GM21723 (cell line): ENCODE data around the gene SDCCAG8.

ENCODE experiments used
- ATAC-seq: cut with Tn5 transposase; IDR thresholded peaks from one replicate; pipeline ENCODE4 v1.9.1; 2021; ENCODE audit warnings: mild to moderate bottlenecking, moderate library complexity; ENCODE audit not compliant: unreplicated experiment

Gene SDCCAG8

GRCh38 chr1:243415663-243416408 lies 160.0 kb downstream of the SDCCAG8 start:
- no peak for ATAC-seq

GRCh38 chr1:243416495-243416894 lies 160.7 kb downstream of the SDCCAG8 start:
- no peak for ATAC-seq

DNA sequence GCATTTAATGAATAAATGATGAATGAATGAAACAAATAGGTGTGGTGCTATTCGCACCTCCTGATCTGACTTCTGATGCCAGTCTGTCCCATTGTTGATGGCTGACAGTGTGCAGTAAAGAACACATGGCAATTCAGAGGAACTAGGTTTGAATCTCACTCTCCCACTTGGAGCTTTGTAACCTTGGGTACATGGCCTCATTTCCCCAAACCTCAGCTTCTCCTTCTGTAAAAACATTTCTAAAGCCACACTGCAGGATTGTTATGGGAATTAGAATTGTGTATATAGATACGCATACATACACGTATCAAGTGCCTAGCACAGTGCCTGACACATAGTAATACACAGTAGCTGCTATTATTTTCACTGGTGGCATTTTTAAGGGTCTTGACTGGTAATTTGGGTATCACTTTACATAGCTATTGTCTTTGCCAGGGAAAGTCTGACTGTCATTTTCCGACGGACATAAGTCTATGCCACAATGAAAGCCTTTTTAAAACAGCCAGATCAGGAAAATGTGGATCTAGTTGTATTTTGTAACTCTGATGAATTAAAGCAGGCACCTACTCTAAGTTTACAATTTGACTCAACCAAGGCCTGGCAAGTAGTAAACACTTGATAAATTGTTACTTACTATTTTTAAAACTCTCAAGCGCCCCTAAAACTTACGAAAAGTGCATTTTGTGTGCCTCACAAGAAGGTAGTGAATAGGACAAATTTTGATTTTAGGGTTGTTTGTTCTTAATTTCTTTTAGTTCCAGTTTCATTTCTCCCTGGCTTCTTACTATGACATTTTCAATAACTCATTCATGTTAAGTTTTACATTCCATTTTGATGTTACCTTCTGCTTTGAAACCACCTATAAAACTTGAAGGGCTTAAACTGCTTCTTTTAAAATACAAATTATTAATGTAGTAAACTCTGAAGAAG lies 164.4 kb downstream of the SDCCAG8 start:
- ATAC-seq, result no peak

GRCh38 chr1:243420946-243421685 lies 165.3 kb downstream of the SDCCAG8 start:
- ATAC-seq, result peak; percentile 20

DNA sequence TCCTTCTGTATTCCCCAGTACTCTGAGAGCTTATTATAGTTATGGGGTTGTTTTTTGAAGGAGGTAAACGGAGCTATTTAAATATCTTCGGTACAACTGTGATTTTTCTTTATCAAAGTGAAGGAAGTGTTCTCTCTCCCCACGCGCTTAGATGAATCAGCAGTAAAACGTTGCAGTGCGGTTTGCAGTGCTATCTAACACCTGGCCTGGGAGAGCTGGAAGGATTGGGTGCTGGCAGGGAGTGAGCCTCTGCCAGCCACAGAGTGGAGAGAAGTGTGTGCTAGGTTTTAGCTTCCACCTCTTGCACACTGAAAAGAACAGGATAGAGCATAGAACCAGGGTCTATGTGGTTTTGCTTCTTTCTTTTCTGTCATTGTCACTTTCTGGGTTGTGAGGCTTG lies 165.9 kb downstream of the SDCCAG8 start:
- peak; percentile 84 for ATAC-seq

GRCh38 chr1:243422362-243422761 lies 166.5 kb downstream of the SDCCAG8 start:
- no peak for ATAC-seq

GRCh38 chr1:243428084-243428483 lies 172.2 kb downstream of the SDCCAG8 start:
- ATAC-seq, result no peak

DNA sequence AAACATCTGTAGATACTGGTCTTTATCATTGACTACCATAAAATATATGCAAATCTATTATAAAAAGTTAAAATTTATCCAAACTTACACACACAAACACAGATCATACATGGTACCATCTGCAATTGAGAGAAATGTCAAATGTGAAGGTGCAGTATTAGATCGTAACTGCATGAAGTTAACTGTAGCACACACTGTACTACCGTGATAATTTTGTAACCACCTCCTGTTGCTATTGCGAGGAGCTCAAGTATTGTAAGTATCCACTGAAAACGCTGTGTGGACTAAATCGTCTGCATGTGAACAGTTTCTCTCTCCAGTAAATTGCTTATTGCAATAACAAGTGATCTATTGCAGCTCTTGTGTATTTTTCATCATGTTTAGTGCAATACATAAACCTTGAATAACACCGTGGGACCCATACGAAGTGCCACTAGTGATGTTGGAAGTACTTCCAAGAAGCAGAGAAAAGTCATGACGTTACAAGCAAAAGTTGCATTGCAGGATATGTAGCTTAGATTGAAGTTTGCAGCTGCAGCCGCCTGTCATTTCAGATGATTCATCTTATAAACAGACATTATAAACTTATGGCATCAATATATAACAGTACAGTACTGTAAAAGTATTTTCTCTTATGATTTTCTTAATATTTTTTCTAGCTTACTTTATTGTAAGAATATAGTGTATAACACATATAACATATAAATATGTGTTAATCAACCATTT lies 172.9 kb downstream of the SDCCAG8 start:
- ATAC-seq, result no peak

- ATAC-seq, result no peak
These were observed 175.8 kb downstream of the SDCCAG8 start for GRCh38 chr1:243431591-243431990.

DNA sequence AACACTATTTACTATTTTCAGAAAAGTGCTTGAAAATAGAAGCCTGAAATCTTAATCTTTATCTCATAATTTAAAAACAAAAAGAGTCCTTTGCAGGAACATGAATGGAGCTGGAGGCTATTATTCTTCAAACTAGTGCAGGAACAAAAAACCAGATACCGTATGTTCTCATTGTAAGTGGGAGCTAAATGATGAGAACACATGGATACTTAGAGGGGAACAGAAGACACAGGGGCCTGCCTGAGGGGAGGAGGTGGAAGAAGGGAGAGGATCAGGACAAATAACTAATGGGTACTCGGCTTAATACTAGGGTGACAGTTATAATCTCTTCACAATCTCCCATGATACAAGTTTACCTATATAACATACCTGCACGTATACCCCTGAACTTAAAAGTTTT lies 176.3 kb downstream of the SDCCAG8 start:
- no peak for ATAC-seq

DNA sequence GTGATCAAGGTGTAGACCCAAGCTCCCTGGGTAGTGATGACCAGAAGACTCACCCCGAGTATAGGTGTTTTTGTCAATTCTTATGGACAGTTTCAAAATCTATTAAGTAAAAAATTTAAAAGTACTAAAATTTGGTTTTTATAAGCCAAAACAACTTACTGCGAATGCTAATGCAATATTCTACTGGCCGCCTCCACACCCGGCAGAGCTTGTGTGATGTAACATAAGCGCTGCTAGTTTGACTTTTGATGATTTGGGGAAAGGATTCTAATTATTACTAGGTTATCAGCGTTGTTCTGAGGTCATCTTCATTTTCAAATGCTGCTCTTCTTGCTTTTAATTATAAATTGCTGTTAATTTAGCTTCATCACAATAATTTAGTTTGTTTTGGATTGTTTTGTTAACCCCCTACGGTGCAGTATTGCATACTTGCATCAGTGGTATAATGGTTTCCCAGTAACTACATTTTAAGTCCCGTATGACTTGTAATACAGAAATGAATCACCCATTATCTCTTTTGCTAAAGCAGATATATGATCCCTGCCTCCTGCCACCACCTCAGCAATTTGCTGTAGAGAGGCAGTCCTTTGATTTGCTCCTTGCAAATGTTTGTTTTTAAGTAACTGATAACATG lies 178.0 kb downstream of the SDCCAG8 start:
- ATAC-seq, result no peak

DNA sequence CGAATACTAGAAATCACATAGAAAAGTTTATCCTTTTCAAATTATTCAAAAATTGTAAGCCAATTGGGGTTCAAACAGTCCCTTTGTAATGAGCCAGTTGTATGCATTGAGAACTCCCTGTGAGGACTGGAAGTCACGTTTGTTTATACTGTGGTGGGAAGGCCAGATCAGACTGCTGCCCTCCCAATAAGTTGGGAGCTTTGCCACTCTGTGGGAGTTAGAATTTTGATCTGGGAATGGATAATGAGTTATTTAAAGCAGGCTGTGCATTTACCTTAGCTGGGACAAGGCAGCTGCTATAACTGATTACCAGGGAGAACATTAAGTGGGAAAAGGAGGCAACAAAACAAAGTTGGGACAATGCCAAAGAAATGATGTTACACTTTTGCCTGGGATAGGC lies 178.8 kb downstream of the SDCCAG8 start:
- no peak for ATAC-seq

DNA sequence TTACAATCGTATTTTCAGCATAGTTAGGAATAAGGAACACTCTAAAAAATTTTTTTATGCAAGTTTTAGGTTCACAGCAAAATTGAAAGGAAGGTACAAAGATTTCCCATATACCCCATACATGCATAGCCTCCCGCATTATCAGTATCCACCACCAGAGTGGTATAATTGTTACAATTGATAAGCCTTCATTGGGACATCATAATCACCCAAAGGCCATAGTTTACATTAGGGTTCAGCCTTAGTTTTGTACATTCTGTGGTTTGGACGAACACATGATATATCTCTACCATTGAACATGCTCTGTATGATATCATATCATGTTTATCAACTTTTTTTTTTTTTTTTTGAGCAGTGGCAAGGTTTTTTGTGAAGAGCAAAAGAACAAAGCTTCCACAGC lies 180.0 kb downstream of the SDCCAG8 start:
- ATAC-seq, result no peak

DNA sequence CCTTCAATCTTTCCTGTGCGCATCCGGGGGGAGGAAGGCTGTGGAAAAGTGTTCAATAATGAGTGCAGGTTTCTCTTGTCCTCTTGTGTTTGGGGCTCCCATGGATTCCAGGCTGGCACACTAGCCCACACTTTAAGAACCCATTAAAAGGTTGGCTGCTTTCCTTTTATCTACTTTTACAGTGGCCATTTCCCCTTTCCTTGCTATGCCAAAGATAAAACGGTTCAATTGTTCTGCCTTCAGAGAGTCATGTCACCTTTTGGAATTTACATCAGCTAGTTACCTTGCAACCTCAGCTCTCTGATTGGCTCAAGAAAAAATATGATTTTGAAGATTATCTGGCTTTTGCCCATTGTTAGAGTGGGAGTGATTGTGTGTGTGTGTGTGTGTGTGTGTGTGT lies 182.3 kb downstream of the SDCCAG8 start:
- ATAC-seq, result no peak

DNA sequence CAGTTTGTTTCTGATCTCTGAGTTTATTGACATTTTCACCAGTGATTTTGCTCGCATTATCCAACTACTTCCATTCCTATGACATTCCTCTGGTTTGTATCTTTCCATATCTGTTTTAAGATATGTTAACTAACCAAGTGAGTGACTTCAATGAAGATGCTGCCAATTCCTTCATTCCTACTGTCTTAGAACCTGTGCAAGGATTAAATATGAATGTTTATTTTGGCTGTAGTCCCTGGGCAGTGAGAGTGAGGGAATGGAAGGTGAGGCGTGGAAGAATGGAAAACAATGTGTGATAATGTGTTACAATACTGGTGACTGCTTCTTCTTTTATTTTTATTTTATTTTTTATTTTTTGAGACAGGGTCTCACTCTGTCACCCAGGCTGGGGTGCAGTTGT lies 183.0 kb downstream of the SDCCAG8 start:
- no peak for ATAC-seq

DNA sequence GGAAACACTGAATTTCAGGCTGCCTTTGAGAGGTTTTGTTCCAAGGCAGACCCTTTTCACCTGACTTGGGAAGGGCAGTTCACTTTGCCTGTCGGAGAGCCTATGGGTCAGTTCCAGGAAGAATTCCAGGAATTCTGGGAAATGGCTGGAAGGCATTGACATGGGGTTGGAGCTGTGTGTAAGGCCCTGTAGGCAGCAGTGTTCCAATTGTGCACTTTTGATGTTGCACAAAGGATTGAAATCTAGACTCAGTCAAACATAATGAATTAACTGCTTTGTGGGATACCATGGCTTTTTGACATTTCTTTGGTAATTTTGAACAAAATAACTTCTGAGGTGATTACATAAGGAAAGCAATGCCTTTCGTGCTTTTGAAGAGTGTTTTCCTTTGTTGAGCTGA lies 184.6 kb downstream of the SDCCAG8 start:
- no peak for ATAC-seq

- ATAC-seq, result no peak
These were observed 185.8 kb downstream of the SDCCAG8 start for GRCh38 chr1:243441601-243442000.

DNA sequence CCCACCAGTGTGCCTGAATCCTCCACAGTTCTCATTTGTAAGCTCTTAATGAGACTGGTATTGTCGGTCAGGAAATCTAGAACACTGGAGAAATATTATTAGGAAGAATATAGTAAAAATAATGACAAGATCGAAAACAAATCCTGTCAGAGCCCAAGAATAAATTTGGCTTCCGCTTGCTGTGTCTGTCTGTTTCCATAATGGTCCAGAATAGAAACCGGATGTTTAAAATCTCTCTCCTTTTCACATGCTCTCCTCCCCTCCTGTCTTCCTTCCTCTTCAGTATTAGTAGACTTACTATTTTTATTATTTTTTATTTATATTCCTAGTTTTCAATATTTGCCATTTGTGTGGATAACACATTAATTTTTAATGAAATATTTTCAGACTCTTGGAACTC lies 187.7 kb downstream of the SDCCAG8 start:
- no peak for ATAC-seq

DNA sequence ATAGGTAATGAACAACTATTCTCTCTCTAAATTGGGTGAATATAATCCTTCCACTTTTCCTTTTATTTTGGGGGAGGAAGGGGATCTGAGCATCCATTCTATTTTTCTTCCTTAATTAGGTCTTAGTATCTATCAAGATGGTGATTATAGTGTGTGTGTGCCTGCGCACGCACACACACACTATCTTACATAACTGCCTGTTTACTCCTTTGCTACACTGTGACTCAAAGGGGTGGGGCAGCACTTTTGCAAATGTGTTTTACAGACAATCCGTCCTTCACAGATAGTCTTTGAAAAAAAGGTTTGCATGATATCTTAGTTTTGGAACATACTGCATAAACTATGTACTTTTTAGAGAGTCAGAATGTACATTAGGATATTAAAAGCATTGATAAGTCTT lies 191.5 kb downstream of the SDCCAG8 start:
- ATAC-seq, result no peak

DNA sequence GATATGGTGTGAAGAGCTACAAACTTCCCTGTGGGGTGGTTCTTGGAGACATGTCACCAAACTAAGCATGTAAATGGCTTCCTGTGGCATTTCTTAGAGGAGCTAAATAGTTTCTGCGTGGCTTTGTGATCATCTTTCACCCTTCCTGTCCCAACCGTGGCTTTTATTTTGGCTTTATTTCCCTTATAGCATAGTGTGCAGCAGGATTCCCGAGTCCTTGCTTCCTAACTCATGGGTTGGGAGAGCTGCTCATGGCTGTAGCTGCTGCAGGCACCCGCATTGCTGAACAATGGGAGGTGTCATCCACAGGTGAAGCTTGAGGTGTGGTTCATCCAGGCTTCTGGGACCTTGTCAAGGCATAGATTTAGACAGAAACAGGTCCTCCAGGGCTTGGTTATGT lies 192.0 kb downstream of the SDCCAG8 start:
- ATAC-seq, result no peak
